HL-60 (cell line): ENCODE data around the gene STUM.

Source experiments
- GABPA ChIP-seq: IDR thresholded peaks from 2 replicates; pipeline ENCODE4 v1.6.1; 2012; ENCODE audit warnings: low read depth
- POLR2AphosphoS5 ChIP-seq: IDR thresholded peaks from 2 replicates; pipeline ENCODE4 v1.6.1; 2012; ENCODE audit warnings: low read depth
- TF ChIP-seq, protein P1 (sequence below): IDR thresholded peaks from 2 replicates; pipeline ENCODE4 v1.6.1; 2012; ENCODE audit warnings: low read depth; ENCODE audit not compliant: insufficient replicate concordance
- TF ChIP-seq, protein P2 (sequence below): IDR thresholded peaks from one replicate; pipeline ENCODE4 v1.5.1; 2011; ENCODE audit warnings: low read length, control low read depth, inconsistent platforms; ENCODE audit not compliant: insufficient read depth

DNA sequence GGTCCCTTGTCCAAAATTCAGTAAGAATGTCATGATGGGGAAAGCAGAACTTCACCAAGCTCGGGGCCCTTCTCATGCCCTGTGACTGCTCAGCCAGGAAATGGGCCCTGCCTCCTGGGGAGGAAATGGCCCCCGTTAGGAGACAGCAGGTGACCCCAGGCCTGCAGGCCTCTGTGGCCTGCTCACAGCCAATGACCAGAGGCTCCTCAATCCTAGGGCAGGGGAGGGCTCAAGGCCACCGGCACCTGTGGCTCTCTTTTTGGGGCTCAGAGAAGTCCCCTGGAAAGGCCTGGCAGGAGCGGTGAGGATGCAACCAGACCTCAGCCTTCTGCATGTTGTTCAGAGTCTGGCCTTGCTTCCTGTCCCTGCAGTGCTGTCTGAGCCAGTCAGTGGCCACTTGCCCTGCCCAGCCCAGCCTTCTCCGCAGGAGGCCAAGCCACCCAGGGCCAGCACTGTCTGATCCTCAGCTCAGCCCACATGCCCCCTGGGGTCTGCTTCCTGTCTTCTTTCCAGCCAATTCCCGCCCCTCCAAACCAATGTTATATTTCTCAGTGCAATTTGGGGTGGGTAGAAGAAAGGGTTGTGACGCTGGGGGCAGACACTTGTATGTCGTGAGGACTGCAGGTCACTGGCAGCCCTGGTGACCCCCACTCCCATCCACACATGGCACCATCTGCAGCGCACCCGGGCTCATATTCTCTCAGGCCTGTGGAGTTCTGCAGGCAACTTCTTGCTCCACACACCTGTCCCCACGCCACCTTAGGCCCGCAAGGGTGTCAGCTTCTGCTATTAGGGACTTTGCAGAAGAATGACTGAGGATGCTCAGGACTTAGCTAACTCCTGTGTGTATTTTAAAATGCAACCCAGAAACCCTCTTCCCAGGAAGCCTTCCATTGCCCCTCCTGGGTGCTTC is 106.9 kb downstream of the STUM start:
- TF ChIP-seq, protein P1, sequence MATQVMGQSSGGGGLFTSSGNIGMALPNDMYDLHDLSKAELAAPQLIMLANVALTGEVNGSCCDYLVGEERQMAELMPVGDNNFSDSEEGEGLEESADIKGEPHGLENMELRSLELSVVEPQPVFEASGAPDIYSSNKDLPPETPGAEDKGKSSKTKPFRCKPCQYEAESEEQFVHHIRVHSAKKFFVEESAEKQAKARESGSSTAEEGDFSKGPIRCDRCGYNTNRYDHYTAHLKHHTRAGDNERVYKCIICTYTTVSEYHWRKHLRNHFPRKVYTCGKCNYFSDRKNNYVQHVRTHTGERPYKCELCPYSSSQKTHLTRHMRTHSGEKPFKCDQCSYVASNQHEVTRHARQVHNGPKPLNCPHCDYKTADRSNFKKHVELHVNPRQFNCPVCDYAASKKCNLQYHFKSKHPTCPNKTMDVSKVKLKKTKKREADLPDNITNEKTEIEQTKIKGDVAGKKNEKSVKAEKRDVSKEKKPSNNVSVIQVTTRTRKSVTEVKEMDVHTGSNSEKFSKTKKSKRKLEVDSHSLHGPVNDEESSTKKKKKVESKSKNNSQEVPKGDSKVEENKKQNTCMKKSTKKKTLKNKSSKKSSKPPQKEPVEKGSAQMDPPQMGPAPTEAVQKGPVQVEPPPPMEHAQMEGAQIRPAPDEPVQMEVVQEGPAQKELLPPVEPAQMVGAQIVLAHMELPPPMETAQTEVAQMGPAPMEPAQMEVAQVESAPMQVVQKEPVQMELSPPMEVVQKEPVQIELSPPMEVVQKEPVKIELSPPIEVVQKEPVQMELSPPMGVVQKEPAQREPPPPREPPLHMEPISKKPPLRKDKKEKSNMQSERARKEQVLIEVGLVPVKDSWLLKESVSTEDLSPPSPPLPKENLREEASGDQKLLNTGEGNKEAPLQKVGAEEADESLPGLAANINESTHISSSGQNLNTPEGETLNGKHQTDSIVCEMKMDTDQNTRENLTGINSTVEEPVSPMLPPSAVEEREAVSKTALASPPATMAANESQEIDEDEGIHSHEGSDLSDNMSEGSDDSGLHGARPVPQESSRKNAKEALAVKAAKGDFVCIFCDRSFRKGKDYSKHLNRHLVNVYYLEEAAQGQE: no peak
- TF ChIP-seq GABPA: no peak
- TF ChIP-seq, protein P2, sequence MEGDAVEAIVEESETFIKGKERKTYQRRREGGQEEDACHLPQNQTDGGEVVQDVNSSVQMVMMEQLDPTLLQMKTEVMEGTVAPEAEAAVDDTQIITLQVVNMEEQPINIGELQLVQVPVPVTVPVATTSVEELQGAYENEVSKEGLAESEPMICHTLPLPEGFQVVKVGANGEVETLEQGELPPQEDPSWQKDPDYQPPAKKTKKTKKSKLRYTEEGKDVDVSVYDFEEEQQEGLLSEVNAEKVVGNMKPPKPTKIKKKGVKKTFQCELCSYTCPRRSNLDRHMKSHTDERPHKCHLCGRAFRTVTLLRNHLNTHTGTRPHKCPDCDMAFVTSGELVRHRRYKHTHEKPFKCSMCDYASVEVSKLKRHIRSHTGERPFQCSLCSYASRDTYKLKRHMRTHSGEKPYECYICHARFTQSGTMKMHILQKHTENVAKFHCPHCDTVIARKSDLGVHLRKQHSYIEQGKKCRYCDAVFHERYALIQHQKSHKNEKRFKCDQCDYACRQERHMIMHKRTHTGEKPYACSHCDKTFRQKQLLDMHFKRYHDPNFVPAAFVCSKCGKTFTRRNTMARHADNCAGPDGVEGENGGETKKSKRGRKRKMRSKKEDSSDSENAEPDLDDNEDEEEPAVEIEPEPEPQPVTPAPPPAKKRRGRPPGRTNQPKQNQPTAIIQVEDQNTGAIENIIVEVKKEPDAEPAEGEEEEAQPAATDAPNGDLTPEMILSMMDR: no peak
- TF ChIP-seq POLR2AphosphoS5: no peak
